NCI-H2107 treated with DMSO at 0.1 percent for 48 hours (cell line): ENCODE data around the gene KLHL25.

Experiments
- DNase-seq: peaks from one replicate; lab custom pipeline; 2025; ENCODE audit not compliant: unreplicated experiment; lab: John Stamatoyannopoulos, UW

The KLHL25 gene

GRCh38 chr15:85762039-85762755 is 32.5 kb downstream of the KLHL25 start:
- DNase-seq = no peak

DNA sequence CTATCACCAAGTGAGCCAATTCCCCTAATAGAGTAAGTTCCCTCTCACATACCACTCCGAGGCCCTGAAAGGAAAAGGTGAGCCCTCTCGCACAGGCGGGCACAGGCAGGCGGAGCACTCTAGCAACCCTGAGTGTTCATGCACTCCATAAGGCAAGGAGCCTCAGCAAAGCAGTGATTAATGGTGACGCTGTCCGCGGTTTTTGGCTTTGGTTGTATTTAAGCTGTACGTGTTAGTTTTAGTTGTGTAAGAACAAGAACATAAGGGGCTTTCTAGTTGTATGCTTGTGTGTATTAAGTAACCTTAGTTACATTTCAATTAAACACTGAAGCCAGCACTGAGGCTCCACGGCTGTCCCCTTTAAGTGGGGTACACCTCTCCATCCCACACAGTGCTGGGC is 33.1 kb downstream of the KLHL25 start:
- DNase-seq = no peak

GRCh38 chr15:85760531-85761371 is 34.0 kb downstream of the KLHL25 start:
- peak; percentile 17 for DNase-seq

DNA sequence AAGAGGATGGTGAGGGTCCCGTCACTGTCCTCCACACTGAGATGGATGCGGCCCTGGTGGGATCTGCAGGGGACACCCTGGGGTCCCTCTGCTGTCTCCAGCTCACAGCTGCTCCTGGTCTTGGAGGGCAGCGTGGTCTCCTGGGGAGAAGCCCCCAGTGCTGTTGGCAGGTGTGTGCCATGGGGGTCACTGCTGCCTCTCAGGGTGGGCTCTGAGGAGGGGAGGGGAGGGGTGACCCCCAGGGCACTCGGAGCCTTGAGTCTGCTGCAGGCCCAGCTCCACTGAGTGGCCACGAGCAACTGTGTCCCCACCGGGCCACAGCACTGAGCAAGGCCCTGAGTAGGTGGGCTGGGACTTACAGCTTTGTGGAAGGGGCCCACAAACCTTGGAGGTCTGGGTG is 34.7 kb downstream of the KLHL25 start:
- no peak for DNase-seq

- DNase-seq = no peak
Measured at GRCh38 chr15:85759376-85759775, 35.3 kb downstream of the KLHL25 start.

DNA sequence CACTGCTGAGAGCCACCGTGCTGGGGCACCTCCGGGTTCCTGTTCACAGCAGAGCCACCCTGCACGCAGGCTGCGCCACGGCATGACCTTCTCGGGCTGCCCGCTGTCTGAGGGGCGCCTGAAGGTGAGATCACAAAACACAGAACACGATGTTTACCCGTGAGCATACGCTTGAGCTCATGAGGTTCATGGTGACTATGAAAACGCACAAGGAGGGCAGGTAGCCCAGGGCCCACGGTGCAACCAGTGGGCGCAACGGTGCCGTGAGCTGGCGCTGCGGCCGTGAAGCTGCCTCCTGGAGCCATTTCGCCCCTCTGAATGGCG is 36.1 kb downstream of the KLHL25 start:
- DNase-seq = no peak

- DNase-seq = no peak
Measured at GRCh38 chr15:85757939-85758654, 36.6 kb downstream of the KLHL25 start.

- DNase-seq = no peak
Measured at GRCh38 chr15:85757073-85757938, 37.4 kb downstream of the KLHL25 start.

GRCh38 chr15:85756411-85757072 is 38.2 kb downstream of the KLHL25 start:
- DNase-seq = no peak

DNA sequence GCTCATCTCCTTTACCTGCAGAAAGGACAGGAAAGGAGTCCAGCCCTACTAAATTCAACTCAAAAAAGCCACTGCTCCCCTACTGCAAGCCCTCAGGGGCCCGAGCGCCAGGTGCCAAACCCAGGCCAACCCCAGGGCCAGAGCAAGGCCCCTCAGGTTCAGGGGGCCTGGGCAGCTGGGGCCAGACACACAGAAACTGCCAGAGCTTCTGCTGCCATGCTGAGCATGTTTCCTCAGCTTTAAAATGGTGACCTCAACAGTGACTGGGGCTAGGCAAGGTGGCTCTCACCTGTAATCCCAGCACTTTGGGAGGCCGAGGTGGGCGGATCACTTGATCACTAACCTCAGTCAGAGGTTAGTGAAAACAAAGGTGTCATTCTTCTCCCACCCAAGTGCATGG is 38.8 kb downstream of the KLHL25 start:
- DNase-seq = no peak

- DNase-seq = no peak
Measured at GRCh38 chr15:85755471-85755870, 39.3 kb downstream of the KLHL25 start.

DNA sequence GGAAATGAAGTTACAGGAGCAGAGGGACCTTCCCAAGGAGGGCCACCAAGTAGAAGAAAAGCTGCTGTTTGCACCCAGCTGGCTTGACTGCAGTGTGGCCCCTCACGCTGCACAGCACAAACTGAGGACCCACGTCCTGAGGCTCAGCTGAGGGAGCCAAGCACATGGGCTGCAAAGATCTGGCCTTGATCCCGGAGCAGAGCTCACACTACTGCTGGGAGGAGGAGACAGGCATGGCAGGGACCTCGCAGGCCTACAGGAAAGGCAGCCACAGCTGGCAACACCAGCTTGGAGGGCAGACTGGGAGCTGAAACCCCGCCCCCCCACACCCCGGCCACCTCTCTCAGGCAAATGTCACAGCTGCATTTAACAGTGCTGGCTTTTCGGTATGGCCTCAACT is 39.7 kb downstream of the KLHL25 start:
- no peak for DNase-seq

DNA sequence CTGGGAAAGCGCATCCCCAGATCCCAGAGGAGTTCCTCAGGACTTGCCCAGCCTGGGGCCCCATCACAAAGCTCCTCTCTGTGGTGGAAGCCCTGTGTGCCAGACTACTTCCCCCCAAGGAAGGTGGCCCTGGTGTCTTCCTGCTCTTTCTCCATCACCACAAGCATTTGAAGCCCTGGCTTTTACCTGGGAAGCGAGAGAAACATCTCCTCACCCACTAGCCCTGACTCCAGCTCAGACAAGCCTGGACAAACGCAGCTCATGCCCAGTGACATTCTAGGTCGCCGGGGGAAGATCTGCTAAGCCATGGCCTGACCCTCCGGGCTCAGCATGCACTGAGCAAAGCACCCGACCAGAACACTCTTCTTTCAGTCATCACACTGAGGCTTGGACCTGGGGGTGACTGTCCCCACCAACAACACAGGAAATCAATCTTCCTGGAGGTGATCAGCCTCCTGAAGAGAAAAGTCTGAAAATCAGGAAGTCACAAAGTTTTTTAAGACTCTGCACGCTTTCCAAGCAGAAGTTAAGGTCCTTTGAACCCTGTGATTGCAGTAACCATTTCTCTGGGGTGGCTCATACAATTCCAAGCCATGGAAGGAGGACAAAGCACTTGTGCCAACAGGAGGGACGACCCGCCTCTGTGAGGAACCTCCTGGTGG is 40.8 kb downstream of the KLHL25 start:
- DNase-seq = no peak

GRCh38 chr15:85753261-85753660 is 41.5 kb downstream of the KLHL25 start:
- no peak for DNase-seq

- DNase-seq = no peak
Measured at GRCh38 chr15:85752491-85752961, 42.2 kb downstream of the KLHL25 start.

GRCh38 chr15:85752124-85752475 is 42.6 kb downstream of the KLHL25 start:
- no peak for DNase-seq

GRCh38 chr15:85751291-85752123 is 43.2 kb downstream of the KLHL25 start:
- DNase-seq = no peak

- DNase-seq = no peak
Measured at GRCh38 chr15:85750319-85751290, 44.1 kb downstream of the KLHL25 start.
